Heart right ventricle (tissue), 16 donors: ENCODE data around the gene SRRM2. TPM values are rescaled to one million over a fixed set of nuclear protein-coding genes. Genes with fewer than 3 reads are reported as not detected.

Experiments
- ATAC-seq, 8 donors: fragments of 200-7000 bp; cut with Tn5 transposase; one replicate each; pipeline ENCODE4 v1.9.1; 2020; ENCODE audit warnings: mild to moderate bottlenecking in 8 of 8, moderate library complexity in 8 of 8, moderate number of reproducible peaks in 1 of 8
- DNase-seq, 2 donors: peaks; one replicate each; pipeline ENCODE4 v3.0.0-alpha.2; 2020
- H3K27ac ChIP-seq, 10 donors: fragments of 200-600 bp; sonication (generic) in 2 of 10; one replicate each; pipeline versions ENCODE4 v1.5.0 to v1.8.0; 2020 to 2022; ENCODE audit warnings: mild to moderate bottlenecking in 3 of 10
- H3K27me3 ChIP-seq, 7 donors: fragments of 200-600 bp; one replicate each; pipeline ENCODE4 v1.8.0; 2021 to 2022; ENCODE audit warnings: mild to moderate bottlenecking in 2 of 7
- H3K36me3 ChIP-seq, 9 donors: fragments of 200-600 bp; sonication (generic) in 1 of 9; one replicate each; pipeline versions ENCODE4 v1.5.0 to v1.8.0; 2020 to 2022; ENCODE audit warnings: mild to moderate bottlenecking in 2 of 9
- H3K4me1 ChIP-seq, 9 donors: fragments of 200-600 bp; sonication (generic) in 1 of 9; one replicate each; pipeline versions ENCODE4 v1.5.0 to v1.8.0; 2020 to 2022; ENCODE audit warnings: mild to moderate bottlenecking in 4 of 9
- H3K4me3 ChIP-seq, 10 donors: fragments of 200-600 bp; sonication (generic) in 2 of 10; one replicate each; pipeline versions ENCODE4 v1.5.0 to v1.8.0; 2020 to 2022; ENCODE audit warnings: mild to moderate bottlenecking in 7 of 10, moderate library complexity in 2 of 10
- H3K9me3 ChIP-seq, 11 donors: fragments of 200-600 bp in 10 of 11; sonication (generic) in 2 of 11; one replicate each; pipeline versions ENCODE4 v1.5.0 to v1.8.0; 2013 to 2022; ENCODE audit warnings: mild to moderate bottlenecking in 2 of 11, control low read depth in 1 of 11, moderate library complexity in 1 of 11
- CTCF ChIP-seq, 9 donors: fragments of 200-600 bp; sonication (generic) in 2 of 9; IDR thresholded peaks; one replicate each; pipeline versions ENCODE4 v1.5.0 to v1.8.0; 2021 to 2022; ENCODE audit warnings: antibody characterized with exemption in 9 of 9, mild to moderate bottlenecking in 5 of 9, moderate library complexity in 1 of 9
- WGBS, 2 donors: extraction: QIAGEN DNeasy Blood & Tissue Kit; methylation state at CpG; one replicate each; pipeline ENCODE4 v1.1.7; 2013; ENCODE audit warnings: inconsistent platforms in 1 of 2; 5-methylcytosine and 5-hydroxymethylcytosine counted together
- intact Hi-C, 10 donors: fragments of 100-400 bp; cut with DNase I; formaldehyde crosslinking; loops; one replicate each; pipeline versions ENCODE4 v1.11.1 to v1.14.2; 2022
- polyA plus RNA-seq, 2 donors: library from polyadenylated mRNA; stranded (reverse); fragments of 200-250 nt; gene quantifications; one replicate each; pipeline ENCODE4 v1.2.3, GENCODE V29; 2013
- total RNA-seq, 10 donors: library from RNA; stranded (reverse); fragmentation: NEBNext Ultra II Directional in 3 of 10; extraction: Animal tissue kit (Norgen Biotek cat#: 25700) in 3 of 10; gene quantifications; one replicate each; pipeline versions ENCODE4 v1.2.1 to v1.2.4, GENCODE V29; 2021 to 2023
- donor health status: Arrhythmogenic right ventricular cardiomyopathy.
- donor health status: ischemic (EF 13 %, LVEDD 7.1; RV severe dilation, severe dysfunction).
- donor health status: healthy with polysubstance abuse.
- donor health status: DM: no; HTN: yes; CAD: no.
- donor health status: DM: no; HTN: no; CAD: no.
- donor health status: ischemic (EF 25% LVEDD 6.9; RV normal size, moderate dysfunction).
- donor health status: ischemic (EF 25% LVEDD 5.7; RV mildly dilated, moderate dysfunction).
- donor health status: healthy.
- donor health status: DM: yes; HTN: yes; CAD: no.
- donor health status: Ischemic cardiomyopathy.
- donor health status: ischemic (EF 35%, LVEDD 5.7; RV mildly dilated, moderate dysfunction).
- donor health status: nonischemic (EF 11% LVEDD 7.7; RV severe dilation, severe dysfunction).
- donor health status: DM: yes; HTN: yes; CAD: no.
- donor health status: PGD.
- donor health status: ischemic (EF 29% LVEDD 5.4; RV normal size, mild dysfunction).
- donor health status: nonischemic (EF 23%, LVEDD 6.1; RV moderate dilation, normal function).

SRRM2 gene
- total and polyA plus RNA-seq, 12 donors, result 182 to 1,328 (median 261) TPM

- peak overlapping the region in 6 of 10 donors; percentile 73 to 100 (median 88) for H3K27ac ChIP-seq
- peaks cover 9 to 43% (median 28%) of the 10 kb centered on the region in 9 donors for H3K4me1 ChIP-seq
Measured at GRCh38 chr16:2775765-2776499, 23.5 kb downstream of the SRRM2 start.

DNA sequence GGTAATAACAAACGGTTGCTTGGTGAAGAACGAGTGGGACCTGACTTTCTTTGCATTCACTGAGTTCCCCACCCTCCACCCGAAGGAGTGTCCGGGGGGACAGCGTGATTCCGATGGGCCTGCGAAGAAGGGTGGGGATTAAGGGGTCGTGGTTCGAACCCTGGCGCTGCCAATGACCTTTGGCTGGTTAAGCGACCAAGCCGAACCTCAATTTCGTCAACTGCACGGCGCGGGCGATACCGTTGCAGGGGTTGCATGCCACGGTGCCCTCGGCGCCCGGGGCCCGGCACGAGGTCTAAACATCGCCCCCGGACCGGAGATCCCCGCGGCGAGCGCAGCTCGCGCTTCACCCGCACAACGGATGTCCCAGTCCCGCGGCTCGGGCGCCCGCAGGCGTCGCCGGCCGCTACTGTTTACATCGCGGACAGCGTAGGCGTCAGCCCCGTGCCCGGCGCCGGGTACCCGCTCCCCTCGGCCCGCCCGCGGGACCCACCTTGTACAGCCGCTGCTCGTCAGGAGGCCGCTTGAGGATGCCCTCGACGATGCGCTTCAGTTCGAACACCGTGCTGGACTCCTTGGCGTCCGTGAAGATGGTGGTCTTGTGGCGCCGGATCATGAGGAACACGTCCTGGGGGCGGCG is 24.2 kb downstream of the SRRM2 start:
- peaks cover 0 to 38% (median 12%) of the 10 kb centered on the region in 9 donors for H3K36me3 ChIP-seq
- H3K27ac ChIP-seq, result peak overlapping the region; percentile 73 to 100 (median 88)
- TF ChIP-seq CTCF (IDR thresholded peaks at IDR 0.05), result no peak
- peaks cover 9 to 43% (median 28%) of the 10 kb centered on the region in 9 donors for H3K4me1 ChIP-seq
- peak in 1 of 2 donors; percentile 48 for DNase-seq
- 1% methylated on average over 71 to 72 of the region's 72 CpGs for WGBS, 2 donors
- intact Hi-C loops, result loop anchor here in 5 of 10 donors (1.0 to 10.0 kb wide), 4 partner anchors 23 to 88 kb away; partner anchors contain the start of gene SRRM2 (in 2 of the 5)
- H3K27me3 ChIP-seq, result no peaks in the 10 kb centered on the region
- H3K9me3 ChIP-seq, result no peaks in the 10 kb centered on the region
- peak in 2 of 8 donors; percentile 0 to 3 for ATAC-seq
- H3K4me3 ChIP-seq, result peak overlapping the region; percentile 81 to 100 (median 98)

More at GRCh38 chr16:2775765-2776499, 23.5 kb downstream of the SRRM2 start:
- H3K27me3 ChIP-seq, result no peaks in the 10 kb centered on the region
- no peak for ATAC-seq
- H3K4me3 ChIP-seq, result peak overlapping the region; percentile 81 to 100 (median 98)
- WGBS, 2 donors, result 47 to 49% methylated on average over 11 of the region's 11 CpGs
- peaks cover 0 to 45% (median 19%) of the 10 kb centered on the region in 9 donors for H3K36me3 ChIP-seq
- intact Hi-C loops, result loop anchor here in 4 of 10 donors (1.0 to 10.0 kb wide), 4 partner anchors 21 to 89 kb away; partner anchors contain the start of gene SRRM2 (in 1 of the 4)
- no peak for TF ChIP-seq CTCF (IDR thresholded peaks at IDR 0.05)
- H3K9me3 ChIP-seq, result no peaks in the 10 kb centered on the region
- DNase-seq, result no peak

DNA sequence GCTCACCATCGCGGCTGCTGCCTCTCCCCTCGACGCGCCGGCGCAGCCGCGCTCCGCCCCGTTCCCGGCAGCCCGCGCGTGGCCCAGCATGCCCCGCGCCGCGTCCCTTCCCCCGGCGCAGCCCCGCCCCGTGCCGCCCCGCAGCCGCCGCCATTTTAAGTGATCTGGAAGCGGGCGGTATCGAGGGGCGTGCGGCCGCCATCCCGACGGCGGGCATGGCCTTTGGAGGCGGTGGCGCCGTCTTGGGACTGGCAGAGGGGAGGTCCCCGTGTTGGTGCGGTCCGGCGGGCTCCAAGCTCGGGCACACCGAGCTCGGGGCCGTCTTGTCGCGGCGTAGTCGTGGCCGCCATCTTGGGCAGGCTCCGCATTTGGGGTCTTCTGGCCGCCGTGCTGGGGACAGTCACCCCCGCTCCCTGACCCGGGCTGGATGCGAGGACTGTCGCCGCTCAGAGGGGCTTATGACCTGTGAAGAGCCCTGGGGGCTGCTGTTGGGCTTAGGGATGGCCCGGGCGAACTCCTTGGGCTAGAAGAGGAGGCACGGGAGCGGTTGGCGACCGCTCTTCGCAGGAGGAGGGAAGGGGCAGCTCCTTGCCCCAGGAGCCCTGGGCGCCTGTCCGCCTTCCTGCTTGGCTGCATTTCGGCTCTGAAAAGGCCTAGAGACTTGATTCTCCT is 24.9 kb downstream of the SRRM2 start, which contains the start of gene ELOB:
TSS of gene ELOB (minus strand) at position 50 of the 672 bp plus-strand sequence. CDS start at position 9, 41 bp downstream.
- intact Hi-C loops, result loop anchor here in 4 of 10 donors (1.0 to 10.0 kb wide), 4 partner anchors 24 to 87 kb away; partner anchors contain the start of gene SRRM2 (in 2 of the 4)
- peak within 1 kb of the TSS; percentile 98 to 100 (median 100) for H3K27ac ChIP-seq
- no peaks in the 10 kb centered on the region for H3K27me3 ChIP-seq
- peak; percentile 92 to 98 (median 94) for ATAC-seq
- no peak for TF ChIP-seq CTCF (IDR thresholded peaks at IDR 0.05)
- DNase-seq, result peak; percentile 87 to 90
- H3K4me1 ChIP-seq, result peaks cover 9 to 43% (median 28%) of the 10 kb centered on the region in 9 donors
- H3K36me3 ChIP-seq, result peaks cover 0 to 31% (median 7%) of the 10 kb centered on the region in 9 donors
- peak within 1 kb of the TSS; percentile 81 to 100 (median 98) for H3K4me3 ChIP-seq
- H3K9me3 ChIP-seq, result no peaks in the 10 kb centered on the region
- WGBS, 2 donors, result 1% methylated on average over 47 to 70 of the region's 70 CpGs
